Parathyroid adenoma (tissue), 2 donors: ENCODE results near the gene SLC25A12.

Source experiments
- H2AFZ ChIP-seq: fragments of 300-600 bp; sonication (generic); one replicate; pipeline ENCODE4 v1.7.0; 2017; ENCODE audit warnings: antibody characterized with exemption, mild to moderate bottlenecking
- H3K27ac ChIP-seq: fragments of 300-600 bp; sonication (generic); one replicate; pipeline ENCODE4 v1.7.0; 2017
- H3K27me3 ChIP-seq: fragments of 300-600 bp; sonication (generic); one replicate; pipeline ENCODE4 v1.7.0; 2017; ENCODE audit warnings: low read length; ENCODE audit not compliant: control insufficient read depth, insufficient read depth
- H3K36me3 ChIP-seq: fragments of 300-600 bp; sonication (generic); one replicate; pipeline ENCODE4 v1.7.0; 2017; ENCODE audit warnings: low read length; ENCODE audit not compliant: control insufficient read depth, insufficient read depth
- H3K4me1 ChIP-seq: fragments of 300-600 bp; sonication (generic); one replicate; pipeline ENCODE4 v1.7.0; 2017; ENCODE audit warnings: control low read depth
- H3K4me2 ChIP-seq: fragments of 300-600 bp; sonication (generic); one replicate; pipeline ENCODE4 v1.7.0; 2017; ENCODE audit warnings: low read length
- H3K4me3 ChIP-seq: fragments of 300-600 bp; sonication (generic); one replicate; pipeline ENCODE4 v1.7.0; 2017; ENCODE audit warnings: low read depth, low read length
- H3K79me2 ChIP-seq: fragments of 300-600 bp; sonication (generic); one replicate; pipeline ENCODE4 v1.7.0; 2017; ENCODE audit warnings: control low read depth
- H3K9ac ChIP-seq: fragments of 300-600 bp; sonication (generic); one replicate; pipeline ENCODE4 v1.7.0; 2017; ENCODE audit warnings: mild to moderate bottlenecking
- H3K9me3 ChIP-seq: fragments of 300-600 bp; sonication (generic); one replicate; pipeline ENCODE4 v1.7.0; 2017; ENCODE audit warnings: low read length; ENCODE audit not compliant: control insufficient read depth
- CTCF ChIP-seq: fragments of 300-600 bp; sonication (generic); IDR thresholded peaks from one replicate; pipeline ENCODE4 v1.7.0; 2017; ENCODE audit warnings: antibody characterized with exemption, mild to moderate bottlenecking
- donor health status: primary hyperparathyroidism.

Gene SLC25A12

GRCh38 chr2:171745806-171746205 is 148.2 kb downstream of the SLC25A12 start:
- Histone ChIP-seq H3K9me3 (no peaks in the 10 kb centered on the region), H3K4me1 (no peaks in the 10 kb centered on the region), H3K9ac (no peak overlapping the region), H3K4me2 (no peak overlapping the region), H3K4me3 (no peak overlapping the region), H3K36me3 (no peaks in the 10 kb centered on the region), H3K27me3 (no peaks in the 10 kb centered on the region), H3K79me2 (no peaks in the 10 kb centered on the region), H3K27ac (no peak overlapping the region), H2AFZ (no peak overlapping the region)
- TF ChIP-seq CTCF, result no peak

DNA sequence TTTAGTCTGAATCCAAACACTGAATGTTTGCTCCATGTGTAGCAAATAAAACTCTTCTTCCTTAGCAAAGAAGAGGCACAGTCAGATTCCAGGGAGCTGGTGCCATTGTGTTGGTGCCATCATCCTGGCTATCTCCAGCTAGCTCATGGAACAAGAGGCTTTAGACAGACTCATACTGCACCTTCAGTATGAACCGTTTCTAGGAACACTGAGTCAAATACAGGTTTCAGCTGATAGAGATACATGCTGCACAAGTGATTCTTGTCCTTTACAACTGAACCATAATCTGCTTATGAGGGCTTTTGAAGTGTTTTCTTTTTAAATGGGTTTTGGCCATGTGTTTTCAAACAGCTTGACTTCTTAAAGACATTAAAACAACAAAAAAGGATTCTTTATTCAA is 148.9 kb downstream of the SLC25A12 start:
- Histone ChIP-seq H3K9me3 (no peaks in the 10 kb centered on the region), H3K9ac (no peak overlapping the region), H3K36me3 (no peaks in the 10 kb centered on the region), H3K4me2 (no peak overlapping the region), H2AFZ (no peak overlapping the region), H3K4me3 (no peak overlapping the region), H3K27me3 (no peaks in the 10 kb centered on the region), H3K79me2 (no peaks in the 10 kb centered on the region), H3K4me1 (no peaks in the 10 kb centered on the region), H3K27ac (no peak overlapping the region)
- no peak for TF ChIP-seq CTCF

GRCh38 chr2:171742760-171743159 is 151.3 kb downstream of the SLC25A12 start:
- Histone ChIP-seq H3K36me3 (no peaks in the 10 kb centered on the region), H2AFZ (no peak overlapping the region), H3K4me1 (no peaks in the 10 kb centered on the region), H3K27ac (no peak overlapping the region), H3K79me2 (no peaks in the 10 kb centered on the region), H3K4me2 (no peak overlapping the region), H3K9me3 (no peaks in the 10 kb centered on the region), H3K27me3 (no peaks in the 10 kb centered on the region), H3K4me3 (no peak overlapping the region), H3K9ac (no peak overlapping the region)
- no peak for TF ChIP-seq CTCF

GRCh38 chr2:171741189-171741588 is 152.9 kb downstream of the SLC25A12 start:
- no peak overlapping the region for H3K4me3 ChIP-seq
- no peak overlapping the region for H2AFZ ChIP-seq
- H3K27ac ChIP-seq, result no peak overlapping the region
- H3K9ac ChIP-seq, result no peak overlapping the region
- no peak overlapping the region for H3K4me2 ChIP-seq
- H3K79me2 ChIP-seq, result no peaks in the 10 kb centered on the region
- TF ChIP-seq CTCF, result no peak
- no peaks in the 10 kb centered on the region for H3K9me3 ChIP-seq
- no peaks in the 10 kb centered on the region for H3K4me1 ChIP-seq
- H3K27me3 ChIP-seq, result no peaks in the 10 kb centered on the region
- no peaks in the 10 kb centered on the region for H3K36me3 ChIP-seq

DNA sequence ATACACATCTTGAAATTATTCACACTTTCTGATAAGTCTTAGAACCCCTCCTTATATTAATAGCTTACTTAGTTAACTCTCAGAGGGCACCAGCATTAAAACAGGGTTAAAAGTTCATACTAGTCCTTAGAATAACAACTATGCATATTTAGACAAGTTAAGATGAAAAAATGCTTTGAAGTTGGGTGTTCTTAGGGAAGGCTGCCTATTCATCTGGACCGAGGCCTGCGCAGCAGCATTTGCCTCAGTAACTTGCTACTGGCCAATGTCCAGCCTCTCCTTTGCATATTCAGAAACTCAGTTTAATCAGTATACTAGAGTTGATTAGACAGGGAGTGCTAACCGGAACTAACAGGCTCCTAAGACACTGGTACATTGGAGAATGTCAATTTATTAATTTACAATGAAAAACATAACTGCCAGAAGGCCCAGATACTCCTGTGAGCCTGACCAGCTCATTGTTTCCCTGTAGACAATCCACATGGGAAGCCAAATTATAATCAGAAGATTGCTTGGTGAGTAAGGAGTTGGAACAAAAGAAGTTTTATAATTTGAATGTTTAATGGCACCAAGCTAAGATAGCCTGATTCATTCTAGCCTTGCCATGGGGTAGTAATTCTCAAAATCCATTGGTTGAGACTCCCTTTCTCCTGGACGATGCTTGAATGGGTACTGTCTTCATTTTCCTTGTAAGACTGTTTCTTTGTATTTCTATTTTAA is 157.9 kb downstream of the SLC25A12 start:
- Histone ChIP-seq H3K9ac (no peak overlapping the region), H3K27ac (no peak overlapping the region), H3K27me3 (no peaks in the 10 kb centered on the region), H3K36me3 (no peaks in the 10 kb centered on the region), H3K79me2 (no peaks in the 10 kb centered on the region), H3K4me3 (no peak overlapping the region), H3K4me2 (no peak overlapping the region), H3K4me1 (no peaks in the 10 kb centered on the region), H3K9me3 (no peaks in the 10 kb centered on the region), H2AFZ (no peak overlapping the region)
- no peak for TF ChIP-seq CTCF
